Activated T-cell treated with anti-CD3 and anti-CD28 coated beads, Interleukin-2, amount 50 U/mL, for 4 hours (primary cell): ENCODE results near the gene PTK7. TPM values are rescaled to one million over a fixed set of nuclear protein-coding genes. Genes with fewer than 3 reads are reported as not detected.
"Not testable (repeated sequence)": the region's sequence is repeated elsewhere in the genome, so short reads cannot be mapped to it uniquely, and the experiment has no call there.

Source experiments
- ATAC-seq, 2 donors: fragments of 200-7000 bp; cut with Tn5 transposase; one replicate each; pipeline ENCODE4 v1.10.0; 2021
- DNase-seq: peaks from one replicate; pipeline ENCODE4 v3.0.0-alpha.2; 2020
- H3K27me3 Mint-ChIP-seq: one replicate; pipeline ENCODE4 v1.8.0; 2021; ENCODE audit warnings: low read depth, mixed read lengths
- H3K36me3 Mint-ChIP-seq: one replicate; pipeline ENCODE4 v1.8.0; 2022; ENCODE audit warnings: mixed read lengths; ENCODE audit not compliant: insufficient read depth
- H3K4me1 Mint-ChIP-seq: one replicate; pipeline ENCODE4 v1.8.0; 2021; ENCODE audit warnings: low read depth, mixed read lengths
- H3K4me3 Mint-ChIP-seq: one replicate; pipeline ENCODE4 v1.8.0; 2021; ENCODE audit warnings: mild to moderate bottlenecking, moderate library complexity, mixed read lengths
- H3K9me3 Mint-ChIP-seq: one replicate; pipeline ENCODE4 v1.8.0; 2021; ENCODE audit warnings: mixed read lengths
- total RNA-seq, 3 donors: library from RNA; stranded (reverse); gene quantifications; one replicate each; pipeline ENCODE4 v1.2.1, GENCODE V29; 2021

PTK7 gene
- total RNA-seq, result 1 to 10 TPM; 1.3 to 4.3 (median 1.9) TPM

- DNase-seq (peak; percentile 21), ATAC-seq (peak; percentile 79 to 85)
- no peaks in the 10 kb centered on the region for H3K9me3 Mint-ChIP-seq
- H3K4me3 Mint-ChIP-seq, result peak within 1 kb of the TSS; percentile 55
- H3K27me3 Mint-ChIP-seq, result peaks cover 26% of the 10 kb centered on the region
- peaks cover 5% of the 10 kb centered on the region for H3K4me1 Mint-ChIP-seq
- H3K36me3 Mint-ChIP-seq, result peaks cover 25% of the 10 kb centered on the region
These were observed at the start of gene PTK7 for GRCh38 chr6:43075670-43076463. Gene PTK7 (plus strand): TSS chr6:43076314. CDS start chr6:43076489, 175 bp downstream.

DNA sequence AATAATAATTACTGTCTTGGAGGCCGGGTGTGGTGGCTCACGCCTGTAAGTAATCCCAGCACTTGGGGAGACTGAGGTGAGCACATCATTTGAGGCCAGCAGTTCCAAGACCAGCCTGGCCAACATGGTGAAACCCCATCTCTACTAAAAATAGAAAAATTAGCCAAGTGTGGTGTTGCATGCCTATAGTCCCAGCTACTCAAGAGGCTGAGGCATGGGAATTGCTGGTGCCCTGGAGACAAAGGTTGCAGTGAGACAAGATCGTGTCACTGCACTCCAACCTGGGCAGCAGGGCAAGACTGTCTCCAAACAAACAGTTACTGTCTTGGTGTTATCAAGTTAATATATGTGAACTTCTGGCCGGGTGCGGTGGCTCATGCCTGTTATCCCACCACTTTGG, 49.7 kb upstream of the PTK7 start:
- Mint-ChIP-seq H3K36me3 (peaks cover 28% of the 10 kb centered on the region), H3K4me1 (peaks cover 20% of the 10 kb centered on the region), H3K4me3 (no peak overlapping the region), H3K27me3 (no peaks in the 10 kb centered on the region), H3K9me3 (no peaks in the 10 kb centered on the region)
- DNase-seq (no peak), ATAC-seq (no peak)

- H3K4me3 Mint-ChIP-seq, result no peak overlapping the region
- no peaks in the 10 kb centered on the region for H3K27me3 Mint-ChIP-seq
- peaks cover 34% of the 10 kb centered on the region for H3K36me3 Mint-ChIP-seq
- no peak for ATAC-seq
- no peaks in the 10 kb centered on the region for H3K9me3 Mint-ChIP-seq
- no peak for DNase-seq
- H3K4me1 Mint-ChIP-seq, result peaks cover 8% of the 10 kb centered on the region
These were observed 47.0 kb upstream of the PTK7 start for GRCh38 chr6:43029120-43029519.

- ATAC-seq, result no peak
- peaks cover 23% of the 10 kb centered on the region for H3K36me3 Mint-ChIP-seq
- DNase-seq, result no peak
- H3K4me1 Mint-ChIP-seq, result no peaks in the 10 kb centered on the region
- H3K9me3 Mint-ChIP-seq, result no peaks in the 10 kb centered on the region
- no peak overlapping the region for H3K4me3 Mint-ChIP-seq
- no peaks in the 10 kb centered on the region for H3K27me3 Mint-ChIP-seq
These were observed 43.8 kb upstream of the PTK7 start for GRCh38 chr6:43032326-43032725.

- H3K4me3 Mint-ChIP-seq, result no peak overlapping the region
- no peaks in the 10 kb centered on the region for H3K4me1 Mint-ChIP-seq
- DNase-seq (no peak), ATAC-seq (no peak)
- no peaks in the 10 kb centered on the region for H3K27me3 Mint-ChIP-seq
- H3K9me3 Mint-ChIP-seq, result no peaks in the 10 kb centered on the region
- H3K36me3 Mint-ChIP-seq, result peaks cover 31% of the 10 kb centered on the region
These were observed 42.5 kb upstream of the PTK7 start for GRCh38 chr6:43033496-43034189.

GRCh38 chr6:43034190-43034525, 42.0 kb upstream of the PTK7 start:
- no peak for DNase-seq
- H3K36me3 Mint-ChIP-seq, result peaks cover 33% of the 10 kb centered on the region
- no peaks in the 10 kb centered on the region for H3K4me1 Mint-ChIP-seq
- H3K27me3 Mint-ChIP-seq, result no peaks in the 10 kb centered on the region
- H3K9me3 Mint-ChIP-seq, result no peaks in the 10 kb centered on the region
- no peak overlapping the region for H3K4me3 Mint-ChIP-seq
- ATAC-seq, result no peak

DNA sequence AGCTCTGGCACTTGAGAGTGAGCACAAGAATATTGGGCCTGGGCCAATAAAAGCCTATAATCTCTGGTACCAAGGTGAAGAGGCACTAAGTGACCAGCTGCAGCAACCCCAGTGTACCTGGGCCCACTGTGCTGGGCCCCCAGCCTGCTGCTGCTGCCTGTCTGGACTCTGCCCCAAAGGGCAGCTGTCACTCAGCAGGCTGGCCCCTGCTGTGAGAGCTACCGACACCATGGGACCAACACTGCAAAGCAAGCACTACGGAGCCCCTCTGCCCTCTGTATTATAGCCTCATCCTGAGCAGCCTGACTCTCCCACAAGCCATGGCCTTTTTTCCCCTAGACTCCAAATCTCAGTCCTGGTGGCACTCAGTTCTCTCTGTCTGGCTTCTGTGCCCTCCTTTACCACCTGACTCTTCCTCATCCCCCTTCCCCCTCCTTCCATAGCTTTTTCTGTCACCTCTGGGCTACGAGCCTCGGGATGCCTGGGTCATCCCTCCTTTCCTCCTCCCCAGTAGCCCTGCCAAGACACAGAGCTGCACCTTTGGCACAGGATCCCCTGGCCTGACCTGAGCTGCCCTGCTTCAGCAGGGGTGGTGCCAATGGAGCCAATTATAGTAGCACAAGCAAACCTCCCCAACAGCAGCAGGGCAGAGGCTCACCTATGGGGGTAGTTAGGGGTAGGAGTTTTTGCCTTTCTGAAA, 40.5 kb upstream of the PTK7 start:
- H3K4me1 Mint-ChIP-seq, result no peaks in the 10 kb centered on the region
- peaks cover 28% of the 10 kb centered on the region for H3K36me3 Mint-ChIP-seq
- no peak overlapping the region for H3K4me3 Mint-ChIP-seq
- no peaks in the 10 kb centered on the region for H3K27me3 Mint-ChIP-seq
- no peak for ATAC-seq
- no peaks in the 10 kb centered on the region for H3K9me3 Mint-ChIP-seq
- DNase-seq, result no peak

GRCh38 chr6:43036712-43037111, 39.4 kb upstream of the PTK7 start:
- no peak for ATAC-seq
- Mint-ChIP-seq H3K36me3 (peaks cover 30% of the 10 kb centered on the region), H3K27me3 (no peaks in the 10 kb centered on the region), H3K4me3 (no peak overlapping the region), H3K9me3 (no peaks in the 10 kb centered on the region), H3K4me1 (no peaks in the 10 kb centered on the region)
- DNase-seq, result no peak

DNA sequence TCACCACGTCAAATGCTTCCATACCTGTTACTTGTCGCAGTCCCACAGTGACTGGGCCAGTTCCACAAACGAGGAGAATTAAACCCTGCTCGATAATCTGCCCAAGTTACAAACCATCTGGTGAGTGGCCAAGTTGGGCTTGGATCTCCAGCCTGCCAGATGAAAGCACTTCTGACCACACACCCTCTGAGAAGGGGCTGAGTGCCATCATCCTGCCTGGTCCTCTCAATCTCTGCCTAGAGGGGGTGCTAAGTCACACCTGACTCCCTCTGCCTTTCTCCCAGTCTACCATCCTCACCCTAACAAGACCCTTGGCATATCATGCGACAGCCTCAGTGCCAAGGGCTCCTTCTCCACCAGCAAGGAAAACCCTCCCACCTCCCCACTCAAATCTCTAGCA, 38.9 kb upstream of the PTK7 start:
- peaks cover 31% of the 10 kb centered on the region for H3K36me3 Mint-ChIP-seq
- no peaks in the 10 kb centered on the region for H3K9me3 Mint-ChIP-seq
- DNase-seq, result no peak
- H3K27me3 Mint-ChIP-seq, result no peaks in the 10 kb centered on the region
- no peaks in the 10 kb centered on the region for H3K4me1 Mint-ChIP-seq
- H3K4me3 Mint-ChIP-seq, result no peak overlapping the region
- ATAC-seq, result no peak

- DNase-seq (no peak), ATAC-seq (no peak)
- Mint-ChIP-seq H3K4me1 (no peaks in the 10 kb centered on the region), H3K9me3 (no peaks in the 10 kb centered on the region), H3K4me3 (no peak overlapping the region), H3K27me3 (no peaks in the 10 kb centered on the region), H3K36me3 (peaks cover 34% of the 10 kb centered on the region)
These were observed 38.4 kb upstream of the PTK7 start for GRCh38 chr6:43037706-43038105.

GRCh38 chr6:43038727-43039126, 37.4 kb upstream of the PTK7 start:
- DNase-seq (no peak), ATAC-seq (no peak)
- Mint-ChIP-seq H3K4me3 (no peak overlapping the region), H3K9me3 (no peaks in the 10 kb centered on the region), H3K27me3 (no peaks in the 10 kb centered on the region), H3K36me3 (peaks cover 29% of the 10 kb centered on the region), H3K4me1 (no peaks in the 10 kb centered on the region)

DNA sequence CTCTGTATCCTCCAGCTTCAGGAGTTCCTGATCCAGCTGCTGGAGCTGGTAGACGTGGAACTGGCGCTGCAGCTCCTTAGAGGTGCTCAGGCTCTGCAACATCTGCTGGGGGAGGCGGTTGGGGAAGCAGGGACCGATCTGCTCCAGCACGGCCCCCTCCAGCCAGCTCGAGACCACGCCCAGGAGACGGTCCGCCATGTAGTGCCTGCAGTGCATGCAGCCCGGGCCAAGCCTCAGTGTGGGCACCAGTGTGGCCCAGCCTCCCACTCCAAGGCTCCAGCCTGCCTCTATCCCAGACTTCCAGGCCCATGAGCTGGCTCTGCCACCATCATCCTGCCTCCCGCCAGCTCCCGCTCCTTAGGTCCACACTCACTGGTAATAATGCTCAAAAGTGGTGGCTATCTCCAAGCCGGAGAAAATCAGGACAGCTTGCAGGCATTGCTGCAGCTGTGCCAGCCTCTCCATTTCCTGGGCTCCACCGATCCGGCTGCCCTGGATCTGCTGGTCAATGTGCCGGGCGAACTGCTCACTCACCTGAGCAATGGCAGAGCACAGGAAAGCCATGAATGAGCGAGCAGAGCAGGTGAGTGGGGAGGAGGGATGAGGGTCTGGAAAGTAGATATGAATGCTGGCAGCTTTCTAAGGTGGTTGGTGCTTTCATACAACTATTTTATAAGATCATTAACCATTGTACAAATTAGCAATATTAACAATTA, 35.4 kb upstream of the PTK7 start:
- no peak for ATAC-seq
- no peaks in the 10 kb centered on the region for H3K4me1 Mint-ChIP-seq
- H3K36me3 Mint-ChIP-seq, result peaks cover 27% of the 10 kb centered on the region
- H3K27me3 Mint-ChIP-seq, result no peaks in the 10 kb centered on the region
- DNase-seq, result no peak
- H3K4me3 Mint-ChIP-seq, result no peak overlapping the region
- H3K9me3 Mint-ChIP-seq, result no peaks in the 10 kb centered on the region

- H3K4me1 Mint-ChIP-seq, H3K4me3 Mint-ChIP-seq, H3K27me3 Mint-ChIP-seq, DNase-seq, H3K9me3 Mint-ChIP-seq, ATAC-seq: not testable (repeated sequence)
- H3K36me3 Mint-ChIP-seq, result peaks cover 31% of the 10 kb centered on the region
These were observed 34.6 kb upstream of the PTK7 start for GRCh38 chr6:43041475-43041874.

DNA sequence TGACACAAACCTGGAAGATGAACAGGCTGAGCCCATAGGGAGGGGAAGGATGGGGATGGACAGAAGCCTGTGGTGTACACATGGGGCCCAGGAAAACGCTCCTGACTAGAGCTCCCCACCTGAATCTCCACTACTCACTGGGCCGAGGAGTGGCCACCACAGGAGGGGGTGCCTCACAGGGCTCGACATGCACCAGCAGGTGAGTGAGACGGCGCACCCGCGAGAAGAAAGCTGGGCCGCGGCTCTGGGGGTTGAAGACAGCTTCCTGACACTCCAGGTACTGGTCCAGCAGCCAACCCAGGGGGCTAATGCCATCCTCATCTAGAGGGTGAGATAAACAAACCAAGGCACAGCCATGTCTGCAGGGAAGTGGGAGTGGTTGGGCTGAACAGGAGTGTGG, 32.8 kb upstream of the PTK7 start:
- H3K4me1 Mint-ChIP-seq, result no peaks in the 10 kb centered on the region
- H3K4me3 Mint-ChIP-seq, result no peak overlapping the region
- no peaks in the 10 kb centered on the region for H3K9me3 Mint-ChIP-seq
- DNase-seq (no peak), ATAC-seq (no peak)
- H3K36me3 Mint-ChIP-seq, result peaks cover 25% of the 10 kb centered on the region
- no peaks in the 10 kb centered on the region for H3K27me3 Mint-ChIP-seq
